A549 (cell line): ENCODE measurements around the gene ELAVL1.

ENCODE experiments used
- CHD4 ChIP-seq: fragments of 200-600 bp; sonication (generic); IDR thresholded peaks from 2 replicates; pipeline ENCODE4 v1.6.1; 2016; ENCODE audit warnings: antibody characterized with exemption, mild to moderate bottlenecking, borderline replicate concordance
- CTCF ChIP-seq: fragments of >200 bp; sonication (Bioruptor Twin); formaldehyde crosslinking; IDR thresholded peaks from 3 replicates; pipeline ENCODE4 v1.5.1; 2016
- POLR2A ChIP-seq: IDR thresholded peaks from 2 replicates; pipeline ENCODE4 v1.6.1; 2012; ENCODE audit warnings: mild to moderate bottlenecking, low read length
- RFX5 ChIP-seq: fragments of 450-650 bp; IDR thresholded peaks from 2 replicates; pipeline ENCODE4 v1.7.1; 2014; ENCODE audit warnings: antibody characterized with exemption, mild to moderate bottlenecking, moderate library complexity

- TF ChIP-seq CHD4 (no peak), CTCF (no peak), RFX5 (no peak), POLR2A (no peak)
Measured at GRCh38 chr19:8038815-8039214, 33.4 kb upstream of the ELAVL1 start.
